SJCRH30 (cell line): Measurements from ENCODE around the gene GRPEL2. TPM values are rescaled to one million over a fixed set of nuclear protein-coding genes. Genes with fewer than 3 reads are reported as not detected.

ENCODE experiments used
- DNase-seq, 2 experiments: peaks; one replicate each; pipeline ENCODE4 v3.0.0-alpha.2; 2015 to 2020
- H3K27ac ChIP-seq: fragments of 250-450 bp; sonication (Bioruptor Pico); 2 replicates; pipeline ENCODE4 v1.5.1; 2020; ENCODE audit warnings: mild to moderate bottlenecking, moderate library complexity
- H3K27me3 ChIP-seq: fragments of 250-450 bp; sonication (Bioruptor Pico); 2 replicates; pipeline ENCODE4 v1.5.1; 2020; ENCODE audit warnings: mild to moderate bottlenecking, moderate library complexity
- H3K36me3 ChIP-seq: fragments of 250-450 bp; sonication (Bioruptor Pico); 2 replicates; pipeline ENCODE4 v1.5.1; 2020; ENCODE audit warnings: mild to moderate bottlenecking, moderate library complexity
- H3K4me1 ChIP-seq: fragments of 250-450 bp; sonication (Bioruptor Pico); 2 replicates; pipeline ENCODE4 v1.5.1; 2020; ENCODE audit warnings: mild to moderate bottlenecking, moderate library complexity
- H3K4me3 ChIP-seq: fragments of 250-450 bp; sonication (Bioruptor Pico); 2 replicates; pipeline ENCODE4 v1.5.1; 2020; ENCODE audit warnings: mild to moderate bottlenecking, moderate library complexity
- H3K9me3 ChIP-seq: fragments of 250-450 bp; sonication (Bioruptor Pico); replicated peaks from 2 replicates; pipeline ENCODE4 v1.5.1; 2020; ENCODE audit warnings: mild to moderate bottlenecking, moderate library complexity
- total RNA-seq: library from RNA; depleted of rRNA; stranded (reverse); fragments of >200 nt; shearing (Covaris generic); gene quantifications from 2 replicates; pipeline ENCODE4 v1.2.3, GENCODE V29; 2014

Gene GRPEL2
- total RNA-seq, 1 experiment from 2014 or later, result 35.4 TPM

- Histone ChIP-seq H3K27me3 (no peaks in the 10 kb centered on the region; the same call in 1 of the 2 replicates), H3K36me3 (no peaks in the 10 kb centered on the region), H3K27ac (no peak overlapping the region), H3K4me1 (peaks cover 17% of the 10 kb centered on the region), H3K4me3 (no peak overlapping the region), H3K9me3 (no peaks in the 10 kb centered on the region)
- DNase-seq, result peak; percentile 48 to 65
These were observed 34.2 kb upstream of the GRPEL2 start for GRCh38 chr5:149310947-149311658.

GRCh38 chr5:149313151-149313841 is 32.0 kb upstream of the GRPEL2 start:
- DNase-seq, result peak; percentile 47 to 64
- H3K9me3 ChIP-seq, result no peaks in the 10 kb centered on the region
- no peak overlapping the region for H3K27ac ChIP-seq
- no peaks in the 10 kb centered on the region; the same call in 1 of the 2 replicates for H3K27me3 ChIP-seq
- H3K4me3 ChIP-seq, result no peak overlapping the region
- no peaks in the 10 kb centered on the region for H3K36me3 ChIP-seq
- peaks cover 17% of the 10 kb centered on the region for H3K4me1 ChIP-seq

- Histone ChIP-seq H3K36me3 (no peaks in the 10 kb centered on the region), H3K9me3 (no peaks in the 10 kb centered on the region), H3K27me3 (no peaks in the 10 kb centered on the region; the same call in 1 of the 2 replicates), H3K4me3 (no peak overlapping the region), H3K4me1 (peaks cover 17% of the 10 kb centered on the region), H3K27ac (no peak overlapping the region)
- no peak for DNase-seq
These were observed 30.7 kb upstream of the GRPEL2 start for GRCh38 chr5:149314571-149315111.

- H3K4me1 ChIP-seq, result peaks cover 20% of the 10 kb centered on the region
- no peaks in the 10 kb centered on the region for H3K9me3 ChIP-seq
- H3K36me3 ChIP-seq, result no peaks in the 10 kb centered on the region
- no peak for DNase-seq
- no peak overlapping the region for H3K4me3 ChIP-seq
- no peak overlapping the region for H3K27ac ChIP-seq
- no peaks in the 10 kb centered on the region; the same call in 1 of the 2 replicates for H3K27me3 ChIP-seq
These were observed 29.5 kb upstream of the GRPEL2 start for GRCh38 chr5:149315753-149316152.

GRCh38 chr5:149317281-149318048 is 27.8 kb upstream of the GRPEL2 start:
- DNase-seq, result peak; percentile 26 to 76
- no peaks in the 10 kb centered on the region for H3K27me3 ChIP-seq
- peaks cover 17% of the 10 kb centered on the region for H3K4me1 ChIP-seq
- no peak overlapping the region for H3K4me3 ChIP-seq
- no peaks in the 10 kb centered on the region for H3K9me3 ChIP-seq
- no peak overlapping the region for H3K27ac ChIP-seq
- no peaks in the 10 kb centered on the region for H3K36me3 ChIP-seq

- no peaks in the 10 kb centered on the region for H3K27me3 ChIP-seq
- no peak for DNase-seq
- H3K4me1 ChIP-seq, result peaks cover 10% of the 10 kb centered on the region
- no peak overlapping the region for H3K4me3 ChIP-seq
- no peaks in the 10 kb centered on the region for H3K9me3 ChIP-seq
- H3K36me3 ChIP-seq, result no peaks in the 10 kb centered on the region
- no peak overlapping the region for H3K27ac ChIP-seq
These were observed 26.1 kb upstream of the GRPEL2 start for GRCh38 chr5:149319174-149319573.

GRCh38 chr5:149320791-149321330 is 24.4 kb upstream of the GRPEL2 start:
- H3K9me3 ChIP-seq, result no peaks in the 10 kb centered on the region
- H3K4me3 ChIP-seq, result no peak overlapping the region
- peaks cover 15% of the 10 kb centered on the region for H3K4me1 ChIP-seq
- no peaks in the 10 kb centered on the region for H3K27me3 ChIP-seq
- no peaks in the 10 kb centered on the region for H3K36me3 ChIP-seq
- peak; percentile 94 to 95 for DNase-seq
- H3K27ac ChIP-seq, result no peak overlapping the region

- no peaks in the 10 kb centered on the region for H3K27me3 ChIP-seq
- no peak for DNase-seq
- H3K4me1 ChIP-seq, result peaks cover 15% of the 10 kb centered on the region
- no peaks in the 10 kb centered on the region for H3K9me3 ChIP-seq
- H3K4me3 ChIP-seq, result no peak overlapping the region
- no peak overlapping the region for H3K27ac ChIP-seq
- no peaks in the 10 kb centered on the region for H3K36me3 ChIP-seq
These were observed 22.8 kb upstream of the GRPEL2 start for GRCh38 chr5:149322518-149322917.

- no peaks in the 10 kb centered on the region for H3K9me3 ChIP-seq
- peaks cover 15% of the 10 kb centered on the region for H3K4me1 ChIP-seq
- H3K36me3 ChIP-seq, result no peaks in the 10 kb centered on the region
- no peaks in the 10 kb centered on the region for H3K27me3 ChIP-seq
- no peak for DNase-seq
- no peak overlapping the region for H3K4me3 ChIP-seq
- no peak overlapping the region for H3K27ac ChIP-seq
These were observed 22.1 kb upstream of the GRPEL2 start for GRCh38 chr5:149323210-149323609.

GRCh38 chr5:149323621-149324205 is 21.6 kb upstream of the GRPEL2 start:
- no peak for DNase-seq
- no peak overlapping the region for H3K4me3 ChIP-seq
- H3K27me3 ChIP-seq, result no peaks in the 10 kb centered on the region
- no peak overlapping the region for H3K27ac ChIP-seq
- no peaks in the 10 kb centered on the region for H3K9me3 ChIP-seq
- H3K36me3 ChIP-seq, result no peaks in the 10 kb centered on the region
- H3K4me1 ChIP-seq, result peaks cover 15% of the 10 kb centered on the region

GRCh38 chr5:149324641-149325040 is 20.7 kb upstream of the GRPEL2 start:
- Histone ChIP-seq H3K27me3 (no peaks in the 10 kb centered on the region), H3K27ac (no peak overlapping the region), H3K4me1 (peaks cover 15% of the 10 kb centered on the region), H3K4me3 (no peak overlapping the region), H3K36me3 (no peaks in the 10 kb centered on the region), H3K9me3 (no peaks in the 10 kb centered on the region)
- no peak for DNase-seq

GRCh38 chr5:149325166-149325735 is 20.0 kb upstream of the GRPEL2 start:
- Histone ChIP-seq H3K4me3 (no peak overlapping the region), H3K4me1 (peaks cover 14% of the 10 kb centered on the region), H3K9me3 (no peaks in the 10 kb centered on the region), H3K27me3 (no peaks in the 10 kb centered on the region), H3K27ac (no peak overlapping the region), H3K36me3 (no peaks in the 10 kb centered on the region)
- DNase-seq, result no peak

GRCh38 chr5:149325894-149326293 is 19.4 kb upstream of the GRPEL2 start:
- Histone ChIP-seq H3K27me3 (no peaks in the 10 kb centered on the region), H3K27ac (no peak overlapping the region), H3K4me3 (no peak overlapping the region), H3K9me3 (no peaks in the 10 kb centered on the region), H3K4me1 (peaks cover 9% of the 10 kb centered on the region), H3K36me3 (no peaks in the 10 kb centered on the region)
- no peak for DNase-seq

- Histone ChIP-seq H3K27ac (no peak overlapping the region), H3K9me3 (no peaks in the 10 kb centered on the region), H3K36me3 (no peaks in the 10 kb centered on the region), H3K4me1 (0 out of 2 replicates have a peak, but pooled peaks cover 5% of the 10 kb centered on the region), H3K27me3 (no peaks in the 10 kb centered on the region), H3K4me3 (no peak overlapping the region)
- no peak for DNase-seq
These were observed 18.7 kb upstream of the GRPEL2 start for GRCh38 chr5:149326611-149327010.
